HG03558 (cell line): ENCODE data around the gene ABCA1.
"Not testable (repeated sequence)": the region's sequence is repeated elsewhere in the genome, so short reads cannot be mapped to it uniquely, and the experiment has no call there.

Experiments
- ATAC-seq: cut with Tn5 transposase; IDR thresholded peaks from one replicate; pipeline ENCODE4 v1.9.1; 2021; ENCODE audit warnings: moderate number of reproducible peaks; ENCODE audit not compliant: unreplicated experiment; ENCODE audit errors: extremely low read depth

The ABCA1 gene

DNA sequence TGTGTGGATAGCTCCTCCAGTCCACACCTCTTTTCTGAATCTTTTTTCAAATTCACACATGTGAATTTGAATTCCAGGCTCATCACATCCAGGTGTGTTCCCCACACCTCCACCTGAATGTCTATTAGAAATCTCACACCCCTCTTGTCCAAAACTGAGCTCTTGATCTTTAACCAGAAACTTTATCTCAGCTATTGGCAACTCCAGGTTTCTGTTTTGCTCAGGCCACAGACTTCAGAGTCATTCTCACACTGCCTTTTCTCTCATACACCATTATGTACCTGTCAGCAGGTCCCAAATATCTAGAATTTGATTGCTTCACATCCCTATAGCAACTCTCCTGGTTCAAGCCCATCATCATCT lies 152.4 kb downstream of the ABCA1 start:
- peak; percentile 52 for ATAC-seq

- peak; percentile 72 for ATAC-seq
Measured at GRCh38 chr9:104774831-104775573, 153.0 kb downstream of the ABCA1 start.

GRCh38 chr9:104774132-104774531 lies 153.8 kb downstream of the ABCA1 start:
- no peak for ATAC-seq

GRCh38 chr9:104772714-104773510 lies 155.0 kb downstream of the ABCA1 start:
- peak; percentile 18 for ATAC-seq

DNA sequence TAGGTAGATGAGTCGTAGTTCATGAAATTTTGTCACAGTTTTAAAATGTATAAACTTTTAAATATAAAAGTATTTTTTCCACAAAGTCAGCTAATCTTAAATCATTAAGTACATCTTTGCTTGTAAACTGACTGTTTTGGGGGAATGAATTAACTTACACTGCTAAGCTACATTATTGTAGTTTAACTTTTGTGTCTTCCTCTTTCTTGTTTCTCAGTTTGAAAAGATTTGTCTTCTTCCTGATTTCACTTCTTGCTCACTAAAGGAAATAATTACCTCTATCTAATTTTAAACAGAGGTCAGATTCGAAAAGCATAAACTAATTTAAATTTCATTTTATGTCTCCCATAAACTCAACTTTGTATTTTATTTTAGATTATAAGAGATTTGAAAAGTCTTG lies 158.3 kb downstream of the ABCA1 start:
- no peak for ATAC-seq

DNA sequence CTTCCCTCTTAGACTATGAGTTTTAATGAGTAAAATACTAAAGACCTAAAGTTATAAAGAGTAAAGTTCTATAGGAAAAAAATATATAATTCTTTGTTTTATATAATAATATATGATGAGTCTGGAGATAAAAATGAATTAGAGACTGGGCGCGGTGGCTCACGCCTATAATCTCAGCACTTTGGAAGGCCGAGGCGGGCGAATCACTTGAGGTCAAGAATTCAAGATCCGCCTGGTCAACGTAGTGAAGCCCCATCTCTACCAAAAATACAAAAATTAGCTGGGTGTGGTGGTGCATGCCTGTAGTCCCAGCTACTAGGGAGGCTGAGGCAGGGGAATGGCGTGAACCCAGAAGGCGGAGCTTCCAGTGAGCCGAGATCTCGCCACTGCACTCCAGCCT lies 158.9 kb downstream of the ABCA1 start:
- not testable (repeated sequence) for ATAC-seq

GRCh38 chr9:104767507-104767906 lies 160.4 kb downstream of the ABCA1 start:
- no peak for ATAC-seq

DNA sequence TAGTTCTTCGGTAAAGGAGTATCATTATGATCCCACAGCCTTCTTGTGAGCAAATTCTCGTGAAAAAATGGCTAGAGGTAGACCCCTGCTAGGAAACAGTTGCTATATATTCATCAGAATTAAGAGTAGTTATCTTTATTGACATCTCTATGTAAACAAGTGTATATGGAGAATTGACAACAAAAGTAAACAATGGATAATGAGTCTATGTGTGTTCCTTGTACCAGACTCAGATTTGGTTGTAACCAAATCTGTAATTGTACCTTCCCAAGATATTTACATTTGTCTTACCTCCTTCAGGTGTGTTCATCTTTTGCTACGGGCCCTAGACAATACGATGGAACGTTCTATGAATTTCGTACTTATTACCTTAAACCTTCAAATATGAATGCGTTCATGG lies 161.9 kb downstream of the ABCA1 start:
- ATAC-seq, result no peak

DNA sequence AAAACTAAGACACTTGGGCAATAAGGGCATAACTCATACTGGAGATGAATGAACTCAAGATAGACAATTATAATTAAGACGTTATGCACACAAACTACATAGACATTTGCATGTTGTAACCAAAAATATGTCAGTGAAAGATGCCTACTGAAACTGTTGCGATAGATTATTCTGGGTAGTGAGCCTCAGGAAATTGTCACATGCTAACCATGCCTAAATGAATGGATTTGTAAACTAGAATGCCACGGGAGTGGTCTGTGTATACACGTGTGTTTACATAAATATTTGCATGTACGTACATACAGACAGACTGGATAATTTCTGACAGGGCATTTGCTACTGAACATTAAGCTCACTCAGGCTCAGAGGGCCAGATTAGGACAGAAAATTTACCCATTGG lies 162.8 kb downstream of the ABCA1 start:
- ATAC-seq, result no peak

GRCh38 chr9:104758974-104759373 lies 169.0 kb downstream of the ABCA1 start:
- no peak for ATAC-seq

DNA sequence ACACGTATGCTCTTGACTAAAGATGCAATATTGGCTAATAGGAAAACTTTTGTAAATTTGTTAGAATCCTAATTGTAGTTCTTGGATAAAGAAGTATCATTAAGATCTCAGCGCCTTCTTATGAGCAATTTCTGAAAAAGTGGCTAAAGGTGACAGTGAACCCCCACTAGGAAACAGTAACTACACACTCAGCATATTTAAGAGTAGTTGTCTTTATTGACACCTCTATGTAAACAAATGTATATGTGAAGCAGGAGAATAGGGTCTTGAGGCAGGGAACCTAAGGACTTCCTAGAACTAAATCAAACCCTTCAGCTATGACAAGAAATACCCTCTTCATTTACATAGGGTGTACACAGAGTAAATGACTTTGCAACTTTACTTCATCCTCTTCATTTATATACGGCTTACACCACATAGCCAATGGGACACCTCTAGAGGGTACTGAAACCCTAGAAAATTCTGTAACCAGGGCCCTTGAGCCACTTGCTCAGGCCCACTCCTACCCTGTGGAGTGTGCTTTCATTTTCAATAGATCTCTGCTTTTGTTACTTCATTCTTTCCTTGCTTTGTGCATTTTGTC lies 177.7 kb downstream of the ABCA1 start:
- peak; percentile 27 for ATAC-seq

- ATAC-seq, result no peak
Measured at GRCh38 chr9:104748359-104749031, 179.5 kb downstream of the ABCA1 start.

- peak; percentile 60 for ATAC-seq
Measured at GRCh38 chr9:104747565-104748358, 180.2 kb downstream of the ABCA1 start, which contains the start of gene NIPSNAP3A. Gene NIPSNAP3A, plus strand, starts transcription at chr9:104747683. Its CDS starts 110 bp downstream, at chr9:104747793.

DNA sequence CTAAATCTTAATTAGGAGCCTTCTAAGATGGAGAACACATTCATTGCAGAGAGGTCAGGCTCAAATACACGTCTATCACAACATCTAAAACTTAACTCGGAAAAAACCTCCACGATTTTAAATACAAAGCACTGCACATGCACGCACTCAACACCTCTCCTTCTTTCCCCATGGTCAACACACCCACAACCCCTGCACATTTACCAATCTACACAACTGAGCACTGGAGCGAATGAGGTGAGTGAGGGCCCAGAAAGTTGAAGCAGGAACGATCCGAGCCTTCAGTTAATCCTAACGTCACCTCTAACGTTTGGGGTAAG lies 180.8 kb downstream of the ABCA1 start:
- no peak for ATAC-seq

DNA sequence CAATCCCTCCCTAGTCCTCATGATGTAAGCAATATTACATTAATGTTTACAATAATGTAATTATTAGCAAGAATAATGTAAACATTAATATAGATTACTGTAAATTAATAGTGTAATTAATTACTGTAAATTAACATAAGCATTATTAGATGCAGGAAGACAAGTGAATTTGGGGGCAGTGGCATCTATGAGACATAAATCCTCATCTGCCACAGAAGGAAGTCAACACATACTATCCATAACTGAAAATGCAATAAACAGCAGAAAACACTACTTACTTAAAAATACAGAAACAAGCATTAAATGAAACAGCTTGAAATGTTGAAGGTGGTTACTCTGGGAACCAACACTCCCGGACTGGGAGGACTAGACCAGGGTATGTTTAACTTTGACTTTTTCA lies 181.2 kb downstream of the ABCA1 start:
- no peak for ATAC-seq

GRCh38 chr9:104746285-104746684 lies 181.7 kb downstream of the ABCA1 start:
- ATAC-seq, result no peak

DNA sequence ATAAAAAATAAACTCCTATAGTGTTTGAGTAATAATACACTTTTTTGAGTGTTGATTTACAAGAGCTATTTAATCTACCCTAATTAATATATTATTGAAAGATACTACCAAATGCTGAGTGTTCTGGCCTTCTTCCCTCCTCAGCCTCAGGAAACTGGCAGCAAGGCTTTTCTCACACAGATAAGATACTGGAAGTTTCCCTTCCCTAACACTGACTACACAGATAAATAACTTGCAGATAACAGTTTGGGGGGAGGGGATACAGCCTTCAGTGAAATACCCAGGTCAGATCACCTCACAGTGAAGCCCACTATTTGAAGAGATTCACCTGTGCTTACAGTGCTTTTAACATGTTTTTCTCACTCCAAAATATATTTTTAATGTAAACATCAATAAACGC lies 182.1 kb downstream of the ABCA1 start:
- ATAC-seq, result no peak

- ATAC-seq, result peak; percentile 52
Measured at GRCh38 chr9:104743376-104743985, 184.5 kb downstream of the ABCA1 start.

DNA sequence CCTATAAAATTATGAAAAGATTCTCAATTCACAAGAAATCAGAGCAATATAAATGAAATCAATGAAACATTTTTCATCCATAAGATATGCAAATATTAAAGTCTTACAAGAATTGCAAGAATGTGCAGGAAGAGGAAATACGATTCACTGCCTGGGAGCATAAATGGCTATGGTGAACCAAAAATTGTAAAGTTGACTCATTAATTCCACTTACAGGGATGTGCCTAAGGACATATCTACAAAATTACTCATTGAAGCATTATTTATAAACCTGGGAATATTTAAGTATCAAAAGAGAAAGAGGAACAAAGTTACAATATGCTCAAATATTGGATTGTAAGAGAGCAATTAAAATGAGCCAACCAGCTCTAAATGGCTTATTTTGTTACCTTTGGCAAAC lies 187.3 kb downstream of the ABCA1 start:
- ATAC-seq, result no peak

GRCh38 chr9:104738452-104738851 lies 189.5 kb downstream of the ABCA1 start:
- ATAC-seq, result no peak
